Measurements from ENCODE around the gene TMTC1.
"Not testable (repeated sequence)": the region's sequence is repeated elsewhere in the genome, so short reads cannot be mapped to it uniquely, and the experiment has no call there.

The TMTC1 gene

DNA sequence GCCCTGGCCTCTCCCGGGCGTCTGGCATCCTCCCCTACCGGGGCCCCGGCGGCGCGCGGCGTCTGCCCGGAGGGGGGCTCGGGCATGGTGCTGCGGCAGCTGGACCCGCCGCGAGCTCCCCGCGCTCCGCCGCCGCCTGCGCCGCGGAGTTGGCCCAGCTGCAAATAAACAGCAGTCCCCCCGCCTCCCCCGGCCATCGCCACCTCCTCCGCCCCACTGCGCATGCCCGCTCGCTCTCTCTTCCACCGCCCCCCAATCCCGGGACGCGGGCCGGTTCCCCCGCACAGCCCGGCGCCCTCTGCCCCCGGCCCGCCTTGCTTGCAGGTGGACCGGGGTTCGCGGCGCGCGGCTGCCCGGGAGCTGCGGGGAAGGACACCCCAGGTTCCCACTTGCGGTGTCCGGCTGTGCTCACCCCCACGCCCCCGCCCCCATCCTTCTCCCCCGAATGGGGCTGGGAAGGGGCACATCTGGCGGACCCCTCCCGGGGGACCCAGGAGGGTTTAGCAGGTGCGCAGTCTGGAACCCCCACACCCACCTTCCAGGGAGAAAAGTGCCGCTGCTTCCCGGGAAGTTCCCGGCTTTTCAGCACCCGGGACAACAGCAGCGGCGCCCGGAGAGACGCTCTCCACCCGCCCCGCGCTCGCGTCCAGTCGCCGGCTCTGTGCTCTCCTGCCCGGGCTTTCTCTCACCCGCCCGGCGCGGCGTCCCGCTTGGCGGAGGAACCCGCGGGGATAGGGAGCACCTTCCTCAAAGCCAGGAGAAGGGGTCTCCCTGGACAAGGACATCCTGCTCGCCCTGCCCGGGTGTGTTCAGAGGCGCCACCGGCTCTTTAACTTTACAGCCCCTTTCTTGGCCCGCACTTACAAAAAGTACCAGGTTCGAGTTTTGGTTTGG lies at the start of gene TMTC1:
TSS of gene TMTC1 (minus strand) at position 170 of the 894 bp plus-strand sequence. CDS start 191 bp downstream, outside the sequence.
- peak; percentile 80 for DNase-seq (ENCODE audit: low read depth, low spot score)
- TF ChIP-seq ZNF274 (IDR thresholded peaks at IDR 0.05; ENCODE audit: low read depth, low read length) (no peak), YY1 (IDR thresholded peaks at IDR 0.05; ENCODE audit: insufficient read depth, insufficient read length) (no peak), SUZ12 (IDR thresholded peaks at IDR 0.05; ENCODE audit: extremely low read depth, insufficient read depth, insufficient read length) (peak; percentile 61)
- Histone ChIP-seq H3K9ac (ENCODE audit: insufficient read length, low read depth) (peak within 1 kb of the TSS; percentile 77), H3K36me3 (ENCODE audit: insufficient read depth, insufficient read length, low read length) (no peaks in the 10 kb centered on the region), H3K4me1 (ENCODE audit: insufficient read depth, insufficient read length) (no peaks in the 10 kb centered on the region), H3K27me3 (ENCODE audit: insufficient read depth, insufficient read length) (peaks cover 41% of the 10 kb centered on the region), H3K9me3 (ENCODE audit: insufficient read depth, low read length) (peaks cover 10% of the 10 kb centered on the region), H3K4me3 (ENCODE audit: insufficient read length, low read depth) (peak within 1 kb of the TSS; percentile 79)

DNA sequence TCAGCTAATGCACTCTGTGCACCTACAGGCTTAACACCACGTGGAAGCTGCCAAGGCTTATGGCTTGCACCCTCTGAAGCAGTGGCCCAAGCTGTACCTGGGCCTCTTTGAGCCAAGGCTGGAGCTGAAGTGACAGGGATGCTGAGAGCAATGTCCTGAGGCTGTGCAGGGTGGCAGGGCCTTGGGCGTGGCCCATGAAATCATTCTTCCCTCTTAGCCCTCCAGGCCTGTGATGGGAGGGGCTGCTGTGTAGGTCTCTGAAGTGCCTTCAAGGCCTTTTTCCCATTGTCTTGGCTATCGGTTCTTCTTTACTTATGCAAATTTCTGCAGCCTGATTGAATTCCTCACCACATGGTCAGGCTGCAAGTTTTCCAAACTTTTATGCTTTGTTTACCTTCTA lies 47.4 kb upstream of the TMTC1 start:
- peak; percentile 39 for DNase-seq (ENCODE audit: low read depth, low spot score)
- Histone ChIP-seq H3K4me1 (ENCODE audit: insufficient read depth, insufficient read length) (no peaks in the 10 kb centered on the region), H3K4me3 (ENCODE audit: insufficient read length, low read depth) (no peak overlapping the region), H3K9me3 (ENCODE audit: insufficient read depth, low read length) (peaks cover 41% of the 10 kb centered on the region), H3K27me3 (ENCODE audit: insufficient read depth, insufficient read length) (no peaks in the 10 kb centered on the region), H3K9ac (ENCODE audit: insufficient read length, low read depth) (no peak overlapping the region), H3K36me3 (ENCODE audit: insufficient read depth, insufficient read length, low read length) (no peaks in the 10 kb centered on the region)
- TF ChIP-seq YY1 (IDR thresholded peaks at IDR 0.05; ENCODE audit: insufficient read depth, insufficient read length) (no peak), SUZ12 (IDR thresholded peaks at IDR 0.05; ENCODE audit: extremely low read depth, insufficient read depth, insufficient read length) (no peak), ZNF274 (IDR thresholded peaks at IDR 0.05; ENCODE audit: low read depth, low read length) (no peak)

DNA sequence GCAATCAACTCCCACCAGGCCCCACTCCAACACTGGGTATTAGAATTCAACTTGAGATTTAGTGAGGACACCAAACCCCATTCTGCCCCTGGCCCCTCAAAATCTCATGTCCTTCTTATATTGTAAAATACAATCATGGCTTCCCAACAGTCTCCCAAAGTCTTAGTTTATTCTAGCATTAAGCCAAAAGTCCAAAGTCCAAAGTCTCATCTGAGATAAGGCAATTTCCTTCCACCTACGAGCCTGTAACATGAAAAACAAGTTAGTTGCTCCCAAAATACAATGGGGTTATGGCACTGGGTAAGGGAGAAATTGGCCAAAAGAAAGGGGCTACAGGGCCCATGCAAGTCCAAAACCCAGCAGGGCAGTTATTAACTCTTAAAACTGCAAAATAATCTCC lies 46.6 kb upstream of the TMTC1 start:
- TF ChIP-seq ZNF274 (IDR thresholded peaks at IDR 0.05; ENCODE audit: low read depth, low read length) (no peak), SUZ12 (IDR thresholded peaks at IDR 0.05; ENCODE audit: extremely low read depth, insufficient read depth, insufficient read length) (no peak), YY1 (IDR thresholded peaks at IDR 0.05; ENCODE audit: insufficient read depth, insufficient read length) (no peak)
- Histone ChIP-seq H3K9me3 (ENCODE audit: insufficient read depth, low read length) (peaks cover 41% of the 10 kb centered on the region), H3K4me1 (ENCODE audit: insufficient read depth, insufficient read length) (no peaks in the 10 kb centered on the region), H3K4me3 (ENCODE audit: insufficient read length, low read depth) (no peak overlapping the region), H3K27me3 (ENCODE audit: insufficient read depth, insufficient read length) (no peaks in the 10 kb centered on the region), H3K36me3 (ENCODE audit: insufficient read depth, insufficient read length, low read length) (no peaks in the 10 kb centered on the region), H3K9ac (ENCODE audit: insufficient read length, low read depth) (no peak overlapping the region)
- no peak for DNase-seq (ENCODE audit: low read depth, low spot score)

DNA sequence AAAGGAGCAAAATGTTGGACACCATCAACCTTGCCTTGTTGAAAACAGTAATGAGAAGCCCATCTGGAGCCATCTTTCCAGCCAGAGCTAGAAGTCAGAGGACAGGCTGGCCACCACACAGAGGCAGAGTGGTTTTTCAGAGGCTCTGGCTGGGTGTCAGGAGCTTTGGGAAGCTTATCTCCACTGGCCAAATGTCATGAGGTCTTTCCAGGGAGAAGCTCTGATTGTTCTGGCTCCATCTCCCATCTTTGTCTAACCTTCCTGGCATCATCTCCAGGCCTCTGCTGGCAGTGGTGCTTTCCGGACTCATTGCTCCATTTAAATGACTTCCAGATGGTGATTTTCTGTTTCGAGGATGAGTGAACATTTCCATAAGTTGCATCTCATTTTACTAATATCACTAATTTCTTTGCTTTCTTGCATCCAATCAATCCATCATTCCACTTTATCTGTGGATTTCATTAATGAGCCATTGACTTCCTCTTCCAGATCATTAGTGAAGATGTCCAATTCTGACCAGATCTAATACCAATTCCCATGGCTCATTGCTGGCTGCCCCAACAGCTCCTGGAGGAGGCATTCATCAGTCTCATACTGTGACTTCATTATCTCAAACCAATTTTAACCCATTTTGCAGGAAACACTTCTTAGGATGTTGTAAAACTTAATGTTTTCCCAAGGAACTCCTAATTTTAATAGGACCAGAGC lies 35.3 kb upstream of the TMTC1 start:
- TF ChIP-seq SUZ12 (IDR thresholded peaks at IDR 0.05; ENCODE audit: extremely low read depth, insufficient read depth, insufficient read length) (no peak), ZNF274 (IDR thresholded peaks at IDR 0.05; ENCODE audit: low read depth, low read length) (no peak), YY1 (IDR thresholded peaks at IDR 0.05; ENCODE audit: insufficient read depth, insufficient read length) (no peak)
- Histone ChIP-seq H3K9me3 (ENCODE audit: insufficient read depth, low read length) (no peaks in the 10 kb centered on the region), H3K4me1 (ENCODE audit: insufficient read depth, insufficient read length) (no peaks in the 10 kb centered on the region), H3K4me3 (ENCODE audit: insufficient read length, low read depth) (no peak overlapping the region), H3K36me3 (ENCODE audit: insufficient read depth, insufficient read length, low read length) (no peaks in the 10 kb centered on the region), H3K27me3 (ENCODE audit: insufficient read depth, insufficient read length) (no peaks in the 10 kb centered on the region), H3K9ac (ENCODE audit: insufficient read length, low read depth) (no peak overlapping the region)
- no peak for DNase-seq (ENCODE audit: low read depth, low spot score)

- H3K4me3 ChIP-seq (ENCODE audit: insufficient read length, low read depth): no peak overlapping the region
- H3K9me3 ChIP-seq (ENCODE audit: insufficient read depth, low read length): no peaks in the 10 kb centered on the region
- no peaks in the 10 kb centered on the region for H3K4me1 ChIP-seq (ENCODE audit: insufficient read depth, insufficient read length)
- DNase-seq (ENCODE audit: low read depth, low spot score): no peak
- H3K27me3 ChIP-seq (ENCODE audit: insufficient read depth, insufficient read length): no peaks in the 10 kb centered on the region
- H3K9ac ChIP-seq (ENCODE audit: insufficient read length, low read depth): no peak overlapping the region
- H3K36me3 ChIP-seq (ENCODE audit: insufficient read depth, insufficient read length, low read length): no peaks in the 10 kb centered on the region
- TF ChIP-seq YY1 (IDR thresholded peaks at IDR 0.05; ENCODE audit: insufficient read depth, insufficient read length) (no peak), SUZ12 (IDR thresholded peaks at IDR 0.05; ENCODE audit: extremely low read depth, insufficient read depth, insufficient read length) (no peak), ZNF274 (IDR thresholded peaks at IDR 0.05; ENCODE audit: low read depth, low read length) (no peak)
Measured at GRCh38 chr12:29816874-29817725, 33.4 kb upstream of the TMTC1 start.

DNA sequence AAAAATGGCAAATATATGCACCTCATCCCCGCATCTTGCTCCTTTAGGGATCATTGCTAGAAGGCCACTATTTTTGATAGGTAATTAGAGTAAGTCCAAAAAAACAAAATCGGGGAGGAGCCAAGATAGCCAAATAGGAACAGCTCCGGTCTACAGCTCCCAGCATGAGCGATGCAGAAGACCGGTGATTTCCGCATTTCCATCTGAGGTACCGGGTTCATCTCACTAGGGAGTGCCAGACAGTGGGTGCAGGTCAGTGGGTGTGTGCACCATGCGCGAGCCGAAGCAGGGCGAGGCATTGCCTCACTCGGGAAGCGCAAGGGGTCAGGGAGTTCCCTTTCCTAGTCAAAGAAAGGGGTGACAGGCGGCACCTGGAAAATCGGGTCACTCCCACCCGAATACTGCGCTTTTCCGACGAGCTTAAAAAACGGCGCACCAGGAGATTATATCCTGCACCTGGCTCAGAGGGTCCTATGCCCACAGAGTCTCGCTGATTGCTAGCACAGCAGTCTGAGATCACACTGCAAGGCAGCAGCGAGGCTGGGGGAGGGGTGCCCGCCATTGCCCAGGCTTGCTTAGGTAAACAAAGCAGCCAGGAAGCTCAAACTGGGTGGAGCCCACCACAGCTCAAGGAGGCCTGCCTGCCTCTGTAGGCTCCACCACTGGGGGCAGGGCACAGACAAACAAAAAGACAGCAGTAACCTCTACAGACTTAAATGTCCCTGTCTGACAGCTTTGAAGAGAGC lies 26.0 kb upstream of the TMTC1 start:
- H3K36me3 ChIP-seq (ENCODE audit: insufficient read depth, insufficient read length, low read length); H3K4me1 ChIP-seq (ENCODE audit: insufficient read depth, insufficient read length): not testable (repeated sequence)

More for the DNA sequence above, 26.0 kb upstream of the TMTC1 start:
- DNase-seq (ENCODE audit: low read depth, low spot score); H3K27me3 ChIP-seq (ENCODE audit: insufficient read depth, insufficient read length); H3K9ac ChIP-seq (ENCODE audit: insufficient read length, low read depth); H3K4me3 ChIP-seq (ENCODE audit: insufficient read length, low read depth): not testable (repeated sequence)
- peaks cover 27% of the 10 kb centered on the region for H3K9me3 ChIP-seq (ENCODE audit: insufficient read depth, low read length)
